Measurements from ENCODE around the gene SLIT1.

SLIT1 gene

DNA sequence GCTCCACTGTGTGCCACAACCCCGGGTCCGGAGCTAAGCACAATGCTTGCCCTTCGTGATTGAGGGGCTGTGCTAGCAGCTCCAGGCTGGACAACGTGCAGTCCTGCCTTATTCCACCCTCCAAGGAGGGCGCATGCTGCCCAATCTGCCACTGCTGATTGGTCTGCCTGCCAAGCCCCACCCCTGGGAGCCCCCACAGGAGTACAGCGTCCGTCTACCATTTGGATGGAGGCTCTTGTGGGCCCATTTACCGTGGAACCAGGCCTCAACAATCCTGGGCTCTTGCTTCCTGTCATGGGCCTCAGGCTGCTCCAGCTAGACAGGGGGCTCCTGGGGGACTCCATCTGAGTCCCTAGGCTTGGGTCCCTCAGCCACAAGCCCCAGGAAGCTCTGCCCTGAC, 173.3 kb downstream of the SLIT1 start:
- no peak overlapping the region for H3K27ac ChIP-seq (ENCODE audit: low read depth, low read length)
- no peak overlapping the region for H2AFZ ChIP-seq (ENCODE audit: low read depth, low read length, severe bottlenecking)
- H3K4me2 ChIP-seq (ENCODE audit: low read depth, low read length, poor library complexity, severe bottlenecking), result no peak overlapping the region
- 0 out of 2 replicates have a peak, but pooled peaks cover under 1% of the 10 kb centered on the region for H3K36me3 ChIP-seq (ENCODE audit: low read length)
- no peaks in the 10 kb centered on the region for H3K79me2 ChIP-seq (ENCODE audit: insufficient read depth, low read length)
- no peaks in the 10 kb centered on the region for H3K27me3 ChIP-seq (ENCODE audit: low read length)
- H4K20me1 ChIP-seq (ENCODE audit: low read depth, low read length), result no peaks in the 10 kb centered on the region
- H3K9me3 ChIP-seq (ENCODE audit: insufficient read depth, low read length), result peaks cover 3% of the 10 kb centered on the region; the same call in 1 of the 2 replicates
- no peak overlapping the region for H3K4me3 ChIP-seq (ENCODE audit: insufficient read depth, low read length, poor library complexity, severe bottlenecking)
- no peak for TF ChIP-seq EZH2phosphoT487 (conservative IDR thresholded peaks at IDR 0.05; ENCODE audit: low read length)
- TF ChIP-seq, protein P1, sequence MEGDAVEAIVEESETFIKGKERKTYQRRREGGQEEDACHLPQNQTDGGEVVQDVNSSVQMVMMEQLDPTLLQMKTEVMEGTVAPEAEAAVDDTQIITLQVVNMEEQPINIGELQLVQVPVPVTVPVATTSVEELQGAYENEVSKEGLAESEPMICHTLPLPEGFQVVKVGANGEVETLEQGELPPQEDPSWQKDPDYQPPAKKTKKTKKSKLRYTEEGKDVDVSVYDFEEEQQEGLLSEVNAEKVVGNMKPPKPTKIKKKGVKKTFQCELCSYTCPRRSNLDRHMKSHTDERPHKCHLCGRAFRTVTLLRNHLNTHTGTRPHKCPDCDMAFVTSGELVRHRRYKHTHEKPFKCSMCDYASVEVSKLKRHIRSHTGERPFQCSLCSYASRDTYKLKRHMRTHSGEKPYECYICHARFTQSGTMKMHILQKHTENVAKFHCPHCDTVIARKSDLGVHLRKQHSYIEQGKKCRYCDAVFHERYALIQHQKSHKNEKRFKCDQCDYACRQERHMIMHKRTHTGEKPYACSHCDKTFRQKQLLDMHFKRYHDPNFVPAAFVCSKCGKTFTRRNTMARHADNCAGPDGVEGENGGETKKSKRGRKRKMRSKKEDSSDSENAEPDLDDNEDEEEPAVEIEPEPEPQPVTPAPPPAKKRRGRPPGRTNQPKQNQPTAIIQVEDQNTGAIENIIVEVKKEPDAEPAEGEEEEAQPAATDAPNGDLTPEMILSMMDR (IDR thresholded peaks at IDR 0.05; ENCODE audit: insufficient read depth, low read length, poor library complexity, severe bottlenecking), result no peak
- no peaks in the 10 kb centered on the region for H3F3A ChIP-seq (ENCODE audit: insufficient read depth)
- H3K9ac ChIP-seq (ENCODE audit: low read length), result no peak overlapping the region
- no peaks in the 10 kb centered on the region for H3K9me2 ChIP-seq (replicated peaks; ENCODE audit: insufficient read depth, low read length)

DNA sequence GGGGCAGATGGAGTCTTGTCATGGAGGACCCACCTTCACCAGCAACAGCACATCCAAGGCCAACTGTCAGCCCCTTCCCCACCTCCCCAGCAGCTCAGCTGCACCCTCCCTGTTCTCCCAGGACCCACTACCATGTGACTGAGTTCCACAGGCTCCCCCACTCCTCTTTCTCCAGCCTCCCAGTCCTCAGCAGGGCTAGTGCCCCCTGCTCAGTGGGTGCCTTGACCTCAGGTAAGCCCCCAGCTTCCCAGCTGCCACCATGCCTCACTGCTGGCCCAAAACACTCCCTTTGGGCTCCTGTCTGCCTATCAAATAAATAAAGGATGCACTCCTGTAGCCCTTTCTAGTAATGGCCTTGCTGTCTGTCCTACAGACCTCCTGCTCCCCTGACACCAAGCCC, 174.4 kb downstream of the SLIT1 start:
- Histone ChIP-seq H3K36me3 (ENCODE audit: low read length) (0 out of 2 replicates have a peak, but pooled peaks cover 6% of the 10 kb centered on the region), H3K4me3 (ENCODE audit: insufficient read depth, low read length, poor library complexity, severe bottlenecking) (no peak overlapping the region), H3K27me3 (ENCODE audit: low read length) (no peaks in the 10 kb centered on the region), H3K9ac (ENCODE audit: low read length) (no peak overlapping the region), H3K27ac (ENCODE audit: low read depth, low read length) (no peak overlapping the region), H2AFZ (ENCODE audit: low read depth, low read length, severe bottlenecking) (no peak overlapping the region), H4K20me1 (ENCODE audit: low read depth, low read length) (no peaks in the 10 kb centered on the region), H3K79me2 (ENCODE audit: insufficient read depth, low read length) (no peaks in the 10 kb centered on the region), H3K9me2 (replicated peaks; ENCODE audit: insufficient read depth, low read length) (no peaks in the 10 kb centered on the region), H3F3A (ENCODE audit: insufficient read depth) (no peaks in the 10 kb centered on the region), H3K4me2 (ENCODE audit: low read depth, low read length, poor library complexity, severe bottlenecking) (no peak overlapping the region), H3K9me3 (ENCODE audit: insufficient read depth, low read length) (peaks cover 13% of the 10 kb centered on the region; the same call in 1 of the 2 replicates)
- no peak for TF ChIP-seq EZH2phosphoT487 (conservative IDR thresholded peaks at IDR 0.05; ENCODE audit: low read length)
- TF ChIP-seq, protein P1 (IDR thresholded peaks at IDR 0.05; ENCODE audit: insufficient read depth, low read length, poor library complexity, severe bottlenecking), result no peak

DNA sequence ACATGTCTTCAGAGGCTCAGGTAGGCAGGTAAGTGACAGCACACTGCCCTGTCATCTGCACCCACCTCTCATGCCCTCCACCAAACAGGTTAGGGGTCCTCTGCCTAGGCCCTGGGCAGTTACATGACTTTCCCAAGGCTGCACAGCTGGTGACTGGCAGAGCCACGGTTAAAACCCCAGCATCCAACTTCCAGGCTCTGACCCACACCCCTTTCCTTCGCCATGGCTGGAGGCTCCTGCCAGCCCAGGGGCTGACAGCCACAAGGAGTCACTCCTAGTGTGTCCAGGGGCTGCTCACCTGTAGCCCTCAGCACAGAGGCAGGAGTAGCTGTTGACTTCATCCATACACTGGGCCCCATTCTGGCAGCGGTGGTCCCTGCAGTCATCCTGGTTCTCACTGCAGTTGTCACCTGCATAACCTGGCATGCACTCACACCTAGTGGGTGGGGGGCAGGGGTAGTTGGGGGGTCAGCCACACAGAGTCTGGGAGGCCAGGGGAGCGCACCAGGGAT, 175.0 kb downstream of the SLIT1 start:
- H4K20me1 ChIP-seq (ENCODE audit: low read depth, low read length), result no peaks in the 10 kb centered on the region
- no peak for TF ChIP-seq EZH2phosphoT487 (conservative IDR thresholded peaks at IDR 0.05; ENCODE audit: low read length)
- TF ChIP-seq, protein P1 (IDR thresholded peaks at IDR 0.05; ENCODE audit: insufficient read depth, low read length, poor library complexity, severe bottlenecking), result no peak
- no peak overlapping the region for H3K4me3 ChIP-seq (ENCODE audit: insufficient read depth, low read length, poor library complexity, severe bottlenecking)
- H3K27me3 ChIP-seq (ENCODE audit: low read length), result no peaks in the 10 kb centered on the region
- 0 out of 2 replicates have a peak, but pooled peaks cover 6% of the 10 kb centered on the region for H3K36me3 ChIP-seq (ENCODE audit: low read length)
- H3K27ac ChIP-seq (ENCODE audit: low read depth, low read length), result no peak overlapping the region
- H3K9ac ChIP-seq (ENCODE audit: low read length), result no peak overlapping the region
- no peaks in the 10 kb centered on the region for H3F3A ChIP-seq (ENCODE audit: insufficient read depth)
- no peaks in the 10 kb centered on the region for H3K9me2 ChIP-seq (replicated peaks; ENCODE audit: insufficient read depth, low read length)
- H3K79me2 ChIP-seq (ENCODE audit: insufficient read depth, low read length), result no peaks in the 10 kb centered on the region
- H3K9me3 ChIP-seq (ENCODE audit: insufficient read depth, low read length), result peaks cover 15% of the 10 kb centered on the region; the same call in 1 of the 2 replicates
- no peak overlapping the region for H3K4me2 ChIP-seq (ENCODE audit: low read depth, low read length, poor library complexity, severe bottlenecking)
- no peak overlapping the region for H2AFZ ChIP-seq (ENCODE audit: low read depth, low read length, severe bottlenecking)

All from SU-DHL-6 (cell line).